ENCODE results near the gene FGD4.

The FGD4 gene

DNA sequence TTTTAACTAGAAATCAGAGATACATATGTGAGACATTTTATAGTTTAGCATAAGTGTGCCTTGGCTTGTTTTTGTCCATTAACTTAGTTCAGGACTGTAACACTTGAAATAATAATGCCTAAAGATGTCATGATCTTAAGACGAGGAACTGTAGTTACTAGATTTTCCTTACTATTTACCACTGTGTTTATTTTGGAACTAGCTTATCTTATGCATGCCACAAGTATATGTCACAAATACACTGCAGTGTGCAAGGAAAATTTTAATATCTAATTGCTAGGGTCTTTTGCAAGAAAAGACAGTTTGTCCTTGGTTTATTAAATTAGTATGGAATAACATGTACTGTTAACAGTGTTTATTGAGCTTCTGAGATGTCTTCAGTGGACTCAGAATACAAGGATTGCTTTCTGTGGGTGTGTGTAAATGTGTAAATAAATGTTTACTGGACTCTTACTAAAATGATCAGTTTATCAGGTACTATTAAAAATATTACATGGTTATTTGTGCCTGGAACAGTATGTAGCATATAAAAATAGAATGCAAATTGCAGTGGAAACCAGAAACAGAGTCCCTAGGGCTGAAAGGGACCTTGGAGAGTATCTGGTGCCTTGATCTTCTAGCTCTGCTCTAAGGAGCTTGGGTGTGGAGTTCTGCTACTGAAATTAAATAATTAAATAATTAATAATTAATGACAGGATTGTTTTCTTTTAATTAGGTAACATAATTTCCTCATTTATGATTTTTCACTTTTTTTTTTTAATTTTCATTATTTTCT, 58.1 kb downstream of the FGD4 start:
- no peak for DNase-seq (ENCODE audit: low read depth, low spot score)

DNA sequence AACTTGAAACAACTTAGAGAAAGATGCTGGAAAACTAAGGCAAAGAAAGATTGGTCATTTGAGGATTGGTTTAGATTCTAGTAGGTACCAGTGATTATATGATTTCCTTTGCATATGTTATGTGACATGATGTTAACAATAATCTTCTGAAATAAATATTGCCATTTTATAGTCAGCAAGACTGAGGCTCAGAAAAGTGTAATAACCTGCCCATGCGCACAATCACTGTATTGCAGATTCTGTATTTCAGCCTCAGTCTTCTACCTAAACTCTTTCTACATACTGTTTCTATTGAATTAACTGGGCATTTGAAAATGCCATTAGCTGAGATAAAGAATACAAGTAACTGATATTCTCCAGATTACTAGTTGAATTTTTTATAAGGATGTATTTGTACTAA, 61.3 kb downstream of the FGD4 start:
- DNase-seq (ENCODE audit: low read depth, low spot score) = no peak

DNA sequence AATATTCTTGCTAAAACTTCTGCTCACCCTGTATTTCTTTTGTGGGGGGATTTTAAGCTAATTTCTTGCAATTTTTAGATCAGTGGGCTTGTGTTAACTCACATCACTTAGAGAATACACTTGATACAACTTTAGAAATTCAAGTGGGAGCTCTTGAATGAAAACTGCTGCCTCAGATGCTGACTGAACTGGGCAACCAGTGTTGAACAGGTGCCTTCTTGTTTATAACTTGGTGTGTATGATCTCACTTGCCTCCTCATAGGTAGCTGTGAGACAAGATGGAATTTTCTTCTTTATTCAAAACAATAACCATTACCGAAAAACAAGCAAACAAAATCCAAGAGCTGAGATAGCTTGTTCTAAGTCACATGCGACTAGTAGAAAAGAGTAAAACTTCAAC, 63.5 kb downstream of the FGD4 start:
- no peak for DNase-seq (ENCODE audit: low read depth, low spot score)

DNA sequence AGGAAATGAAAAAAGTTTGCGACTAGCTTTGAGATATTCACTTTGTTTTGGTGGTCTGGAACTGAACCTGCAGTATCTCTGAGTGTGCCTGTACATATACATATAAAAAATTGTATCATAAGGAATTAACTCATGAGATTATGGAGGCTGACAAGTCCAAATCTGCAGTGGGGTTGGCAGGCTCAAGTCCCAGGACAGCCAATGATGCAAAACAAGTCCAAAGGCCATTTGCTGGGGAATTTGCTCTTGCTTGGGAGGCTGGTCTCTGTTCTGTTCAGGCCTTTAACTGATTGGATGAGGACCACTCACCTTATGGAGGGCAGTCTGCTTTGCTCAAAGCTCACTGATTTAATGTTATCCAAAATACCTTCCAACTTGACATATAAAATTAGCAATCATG, 66.8 kb downstream of the FGD4 start:
- DNase-seq (ENCODE audit: low read depth, low spot score) = no peak

DNA sequence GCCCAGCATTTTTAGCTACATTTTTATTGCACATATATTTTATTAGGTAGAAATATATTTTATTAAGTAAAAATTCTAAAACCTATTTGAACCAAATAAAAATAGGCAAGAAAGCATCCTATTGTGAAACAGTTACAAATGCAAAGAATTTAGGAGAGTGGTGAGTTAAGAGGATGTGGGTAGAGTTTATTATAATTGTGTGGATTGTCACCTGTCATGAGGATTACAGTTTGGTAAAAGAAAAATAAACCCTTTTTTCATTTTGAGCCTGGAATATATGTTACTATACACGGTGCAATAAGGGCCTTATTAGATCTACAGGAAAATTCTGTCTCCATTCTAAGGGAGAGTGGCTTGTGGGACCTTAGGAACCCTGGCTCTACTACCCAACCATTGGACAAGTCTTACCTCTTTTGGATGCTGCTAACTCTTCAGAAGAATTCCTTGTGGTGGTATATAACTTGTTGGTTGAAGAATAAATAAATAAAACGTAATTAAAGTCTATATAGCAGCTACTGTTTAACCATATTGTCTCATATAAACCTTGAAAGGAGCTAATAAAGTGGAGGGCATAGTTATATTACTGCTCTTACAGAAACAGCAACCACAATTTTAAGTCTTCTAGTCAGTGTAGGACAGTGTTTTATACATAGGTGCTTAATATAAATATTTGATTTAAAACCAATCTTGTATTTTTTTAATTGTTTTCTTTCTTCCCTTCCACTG, 67.8 kb downstream of the FGD4 start:
- DNase-seq (ENCODE audit: low read depth, low spot score) = no peak

DNA sequence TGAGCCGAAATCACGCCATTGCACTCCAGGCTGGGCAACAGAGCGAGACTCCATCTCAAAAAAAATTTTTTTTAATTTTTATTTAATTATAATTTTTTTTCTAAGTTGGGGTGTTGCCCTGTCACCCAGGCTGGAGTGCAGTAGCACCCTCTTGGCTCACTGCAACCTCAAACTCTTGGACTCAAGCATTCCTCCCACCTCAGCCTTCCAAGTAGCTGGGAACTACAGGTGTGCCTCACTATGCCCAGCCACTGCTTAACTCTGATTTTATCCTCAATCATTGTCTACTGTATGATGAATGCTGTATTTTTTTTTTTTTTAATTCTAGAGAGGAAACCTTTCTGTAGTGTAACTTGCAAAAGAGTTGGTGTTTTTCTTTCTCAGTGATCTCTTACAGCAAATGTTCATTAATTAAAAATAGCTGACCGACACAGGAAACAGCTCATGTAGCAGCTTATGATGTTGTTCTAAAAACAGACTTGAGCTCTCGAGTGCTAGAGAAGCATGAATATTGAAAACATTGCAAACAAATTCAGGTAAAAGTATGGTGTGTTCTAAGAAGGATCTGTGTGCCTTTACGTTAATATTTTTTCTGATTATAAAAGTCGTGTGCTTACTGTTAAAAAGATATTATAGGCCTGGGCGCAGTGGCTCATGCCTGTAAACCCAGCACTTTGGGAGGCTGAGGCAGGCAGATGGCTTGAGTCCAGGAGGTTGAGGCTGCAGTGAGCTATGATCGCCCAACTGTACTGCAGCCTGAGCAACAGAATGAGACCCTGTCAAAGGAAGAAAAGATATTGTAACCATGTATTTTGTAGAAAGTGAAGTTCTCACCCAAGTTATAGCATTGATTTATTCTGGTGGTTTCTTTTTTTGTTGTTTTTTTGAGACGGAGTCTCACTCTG, 68.9 kb downstream of the FGD4 start:
- no peak for DNase-seq (ENCODE audit: low read depth, low spot score)

DNA sequence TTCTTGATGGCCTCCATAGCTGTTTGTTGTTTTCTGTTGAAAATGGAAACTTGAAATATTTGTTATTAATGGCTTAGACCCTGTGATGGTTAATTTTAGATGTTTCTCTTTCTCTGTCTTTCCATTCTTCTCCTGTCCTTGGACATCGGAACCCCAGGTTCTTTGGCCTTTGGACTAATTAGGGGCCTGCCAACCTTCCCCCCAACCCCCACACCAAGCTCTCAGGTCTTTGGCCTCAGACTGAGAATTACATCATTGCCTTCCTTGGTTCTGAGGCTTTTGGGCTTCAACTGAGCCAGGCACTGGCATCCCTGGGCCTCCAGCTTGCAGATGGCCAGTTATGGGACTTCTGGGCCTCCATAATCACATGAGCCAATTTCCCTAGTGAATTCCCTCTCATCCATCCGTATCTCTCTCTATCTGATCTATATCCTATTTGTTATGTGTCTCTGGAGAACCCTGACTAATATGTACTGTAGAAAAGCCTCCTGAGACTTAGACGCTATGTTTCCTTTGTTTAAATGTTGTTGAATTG, 71.6 kb downstream of the FGD4 start:
- no peak for DNase-seq (ENCODE audit: low read depth, low spot score)

DNA sequence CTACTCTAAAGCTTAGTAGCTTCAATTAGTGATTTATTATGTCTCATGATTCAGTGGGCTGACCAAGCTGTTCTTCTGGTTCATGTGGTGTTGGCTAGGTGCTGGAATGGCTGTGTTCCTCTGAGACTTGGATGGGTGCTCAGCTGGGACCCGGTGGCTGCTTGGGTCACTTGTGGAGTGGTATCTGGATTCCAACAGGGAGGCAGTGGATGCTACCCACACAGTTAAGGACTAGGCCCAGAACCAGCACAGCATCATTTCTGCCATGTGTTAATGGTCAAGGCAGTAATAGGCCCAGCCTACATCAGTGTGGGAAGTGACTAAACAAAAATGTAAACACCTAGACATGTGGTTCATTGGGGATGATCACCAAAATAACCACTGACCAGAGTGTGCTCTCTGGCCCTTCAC, 72.2 kb downstream of the FGD4 start:
- no peak for DNase-seq (ENCODE audit: low read depth, low spot score)

DNA sequence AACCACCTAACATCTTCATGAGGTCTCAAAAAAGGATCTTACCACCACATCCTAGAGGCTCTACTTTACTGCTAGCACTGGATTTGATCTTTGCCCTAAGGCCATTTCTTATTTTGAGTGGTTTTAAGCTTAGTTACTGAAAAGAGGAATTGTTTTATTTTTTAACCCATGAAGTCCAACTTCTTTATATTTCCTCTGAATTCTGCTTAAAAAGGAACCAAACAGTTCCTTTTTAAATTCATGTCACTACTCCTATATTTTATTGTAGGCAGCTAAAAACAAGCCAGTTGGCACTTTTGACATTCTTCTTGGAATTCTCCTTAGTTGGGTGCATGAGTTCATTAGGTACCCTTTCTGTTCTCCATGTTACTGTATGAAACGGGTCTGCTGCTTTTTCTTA, 76.4 kb downstream of the FGD4 start:
- no peak for DNase-seq (ENCODE audit: low read depth, low spot score)

DNA sequence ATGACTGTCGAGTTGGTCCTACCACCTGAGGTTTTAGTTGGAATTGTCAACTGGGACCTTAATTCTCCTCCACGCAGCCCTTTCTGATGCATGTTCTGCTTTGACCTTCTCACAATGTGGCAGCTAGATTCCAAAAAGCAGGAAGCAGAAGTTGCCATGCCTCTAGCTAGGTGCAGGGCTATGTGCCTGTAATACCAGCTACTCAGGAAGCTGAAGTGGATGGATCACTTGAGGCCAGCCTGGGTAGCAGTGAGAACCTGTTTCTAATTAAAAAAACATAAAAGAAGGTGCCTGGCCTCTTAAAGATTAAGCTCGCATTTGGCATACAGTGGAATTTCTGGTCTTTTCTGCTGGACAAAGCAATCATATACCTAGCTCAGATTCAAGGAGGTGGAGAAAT, 77.1 kb downstream of the FGD4 start:
- DNase-seq (ENCODE audit: low read depth, low spot score) = no peak

DNA sequence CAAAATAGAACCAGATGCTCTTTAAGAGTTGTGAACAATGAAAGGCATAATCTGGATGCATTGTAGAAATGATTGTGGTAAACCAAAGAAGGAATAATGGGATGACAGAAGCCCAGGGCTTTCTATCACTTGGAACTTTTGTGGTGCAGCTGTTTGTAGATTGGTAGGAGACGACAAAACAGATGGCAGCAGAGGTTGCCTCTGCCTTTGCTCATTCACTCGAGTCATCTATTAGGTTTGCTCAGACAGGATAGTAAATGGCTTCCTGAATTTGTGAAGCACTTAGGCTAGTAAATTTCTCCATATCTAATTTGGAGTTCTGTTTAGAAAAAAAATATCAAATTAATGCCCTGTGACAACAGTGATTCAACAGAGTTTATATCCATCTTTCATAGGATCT, 78.4 kb downstream of the FGD4 start:
- no peak for DNase-seq (ENCODE audit: low read depth, low spot score)

DNA sequence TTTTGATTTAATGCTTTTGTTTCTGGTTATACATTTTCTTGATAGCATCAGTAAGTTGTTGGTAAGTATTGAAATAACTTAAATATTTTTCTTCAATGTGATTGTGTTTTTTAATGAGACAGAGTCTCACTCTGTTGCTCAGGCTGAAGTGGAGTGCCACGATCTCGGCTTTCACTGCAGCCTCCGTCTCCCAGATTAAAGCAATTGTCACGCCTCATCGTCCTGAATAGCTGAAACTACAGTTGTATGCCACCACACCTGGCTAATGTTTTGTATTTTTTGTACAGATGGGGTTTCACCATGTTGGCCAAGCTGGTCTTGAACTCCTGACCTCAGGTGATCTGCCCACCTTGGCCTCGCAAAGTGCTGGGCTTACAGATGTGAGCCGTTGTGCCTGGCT, 78.8 kb downstream of the FGD4 start:
- no peak for DNase-seq (ENCODE audit: low read depth, low spot score)

DNA sequence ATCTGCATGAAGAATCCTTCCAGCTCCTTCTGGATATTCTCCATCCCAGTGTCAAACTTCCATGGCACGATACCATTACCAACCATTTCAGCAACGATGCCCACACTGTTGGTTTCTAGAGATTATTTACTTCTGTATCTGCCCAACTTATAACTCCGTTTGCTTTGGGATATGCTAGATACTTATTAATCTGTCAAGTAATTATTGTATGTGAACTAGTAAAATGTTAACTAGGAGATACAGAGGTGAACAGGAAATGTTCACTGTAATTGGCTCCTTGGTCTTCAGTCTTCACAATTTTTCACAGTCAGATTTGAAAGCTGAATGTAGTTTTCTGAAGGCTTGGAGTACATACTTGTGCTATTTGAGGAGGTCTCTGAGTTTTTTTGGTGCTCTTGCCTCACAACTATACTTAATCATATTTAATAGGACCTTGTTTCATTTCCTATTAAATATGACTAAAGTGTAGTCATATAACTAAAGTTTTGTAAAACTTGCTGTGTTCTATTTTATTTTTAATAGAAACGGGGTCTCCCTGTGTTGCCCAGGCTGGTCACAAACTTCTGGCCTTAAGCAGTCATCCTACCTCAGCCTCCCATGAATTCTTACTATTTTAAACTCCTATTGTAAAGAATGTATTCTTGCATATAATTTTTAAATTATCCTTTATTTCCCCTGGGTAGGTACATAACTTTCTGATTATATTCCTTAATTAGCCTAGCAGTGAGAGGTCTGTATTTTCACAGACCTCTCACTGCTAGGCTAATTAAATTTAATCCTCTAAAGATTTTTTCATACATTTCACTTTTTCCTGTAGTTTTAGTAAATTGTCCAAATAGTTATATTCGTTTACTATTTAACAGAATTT, 79.7 kb downstream of the FGD4 start:
- no peak for DNase-seq (ENCODE audit: low read depth, low spot score)

DNA sequence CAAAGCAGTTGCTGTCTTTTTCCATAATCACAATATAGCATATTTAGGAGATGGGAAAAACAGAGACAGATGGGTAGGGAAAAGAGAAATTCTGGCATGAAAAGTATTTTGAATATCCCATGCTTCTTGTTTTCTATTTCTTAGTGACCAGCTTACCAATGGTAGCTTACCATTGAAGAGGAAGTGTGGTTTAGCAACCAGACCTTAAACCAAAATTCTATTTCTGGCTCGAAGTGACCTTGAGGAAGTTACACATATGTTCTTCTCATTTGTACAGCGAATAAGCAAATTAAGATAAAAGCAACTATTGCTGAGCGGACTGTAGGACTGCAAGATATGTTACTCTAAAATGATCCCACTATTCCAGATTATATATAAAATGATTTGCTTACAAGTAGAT, 82.9 kb downstream of the FGD4 start:
- DNase-seq (ENCODE audit: low read depth, low spot score) = no peak

DNA sequence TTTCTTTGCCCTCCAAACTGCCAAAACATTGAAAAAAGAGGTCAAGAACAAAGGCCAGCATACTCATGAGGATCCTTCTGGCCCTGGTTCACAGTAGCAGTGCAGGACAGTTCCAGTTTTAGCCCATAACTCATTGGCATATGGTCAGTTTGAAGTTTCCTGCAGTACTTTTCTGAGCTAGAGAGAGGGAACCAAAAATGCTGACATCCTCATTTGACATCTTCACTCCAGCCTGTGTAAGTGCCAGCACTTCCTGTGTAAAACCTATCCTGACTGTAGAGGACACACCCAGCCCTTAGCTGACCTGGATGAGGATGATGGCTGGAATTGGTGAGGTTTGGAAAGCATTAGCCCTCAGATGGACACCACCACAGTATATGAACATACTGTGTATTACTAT, 84.1 kb downstream of the FGD4 start:
- no peak for DNase-seq (ENCODE audit: low read depth, low spot score)

DNA sequence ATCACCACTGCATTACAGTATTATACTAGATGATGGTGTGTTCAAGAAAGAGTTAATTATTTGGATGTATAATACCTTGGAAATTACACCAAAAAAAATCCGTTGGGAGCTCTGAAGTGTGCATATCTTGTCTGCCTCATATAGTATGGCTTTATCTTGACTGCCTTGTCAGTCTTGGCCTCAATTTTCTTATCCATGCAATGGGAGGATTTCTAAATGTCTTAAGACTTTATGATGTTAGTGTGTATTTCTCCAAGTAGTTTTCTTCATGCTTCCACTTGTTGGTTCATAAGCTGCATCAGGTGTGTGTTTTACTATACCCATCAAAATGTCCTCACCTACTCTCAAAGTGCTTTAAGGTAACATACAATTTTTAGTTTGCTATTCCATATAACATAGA, 84.6 kb downstream of the FGD4 start:
- no peak for DNase-seq (ENCODE audit: low read depth, low spot score)

DNA sequence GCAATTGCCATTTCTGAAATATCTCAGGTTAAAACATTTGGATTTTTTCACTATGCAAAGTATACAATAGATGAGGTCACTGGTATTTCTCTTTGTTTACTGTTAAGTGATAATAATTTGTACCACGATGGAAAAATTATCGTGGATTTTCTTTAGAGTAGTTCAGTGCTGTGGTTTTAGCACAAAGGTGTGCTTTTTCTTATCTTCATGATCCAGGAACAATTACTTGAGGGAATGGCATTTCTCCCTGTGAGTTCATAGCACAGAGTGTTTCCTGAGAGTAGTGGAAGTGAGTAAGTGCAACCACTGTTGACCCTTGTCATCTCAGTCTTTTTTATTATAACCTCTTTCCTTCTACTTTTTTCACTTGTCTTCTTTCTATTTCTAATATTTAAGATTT, 86.8 kb downstream of the FGD4 start:
- no peak for DNase-seq (ENCODE audit: low read depth, low spot score)

DNA sequence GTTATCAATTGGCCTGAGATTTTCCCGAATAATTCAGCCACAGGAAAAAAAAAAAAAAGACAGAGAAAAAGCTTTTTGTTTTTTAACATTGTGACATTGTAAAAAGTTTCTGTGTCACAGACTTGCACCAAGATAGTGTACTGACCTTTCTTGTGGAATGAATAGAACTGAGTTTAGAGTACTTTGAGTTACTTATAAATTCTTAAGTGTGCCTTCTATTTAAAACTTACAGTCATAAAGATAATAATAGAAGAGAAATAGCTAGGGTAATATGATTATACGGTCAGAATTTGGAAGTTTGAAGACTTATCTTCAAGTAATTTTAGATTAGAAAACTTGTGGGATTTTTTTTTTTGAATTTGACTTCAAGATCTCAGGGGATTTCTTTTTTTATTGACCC, 88.8 kb downstream of the FGD4 start:
- DNase-seq (ENCODE audit: low read depth, low spot score) = no peak

DNA sequence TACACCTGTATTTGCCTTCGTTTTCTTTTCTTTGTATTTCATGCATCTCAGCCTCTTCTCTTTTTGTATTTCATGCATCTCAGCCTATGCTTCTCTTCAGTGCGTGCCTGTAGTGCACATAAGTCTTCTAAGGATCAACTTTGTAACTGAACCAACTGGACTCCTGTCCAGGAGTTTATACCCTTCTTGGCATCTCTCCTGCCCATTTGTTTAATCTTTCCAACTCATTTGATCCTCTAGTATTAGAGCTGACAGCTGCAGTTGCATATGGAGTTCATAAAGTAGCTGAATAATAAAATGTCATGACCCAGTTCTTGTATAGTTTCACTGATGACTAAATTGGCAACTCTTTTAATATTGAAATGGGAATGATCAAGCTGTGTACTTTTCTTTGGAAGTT, 89.7 kb downstream of the FGD4 start:
- DNase-seq (ENCODE audit: low read depth, low spot score) = no peak

DNA sequence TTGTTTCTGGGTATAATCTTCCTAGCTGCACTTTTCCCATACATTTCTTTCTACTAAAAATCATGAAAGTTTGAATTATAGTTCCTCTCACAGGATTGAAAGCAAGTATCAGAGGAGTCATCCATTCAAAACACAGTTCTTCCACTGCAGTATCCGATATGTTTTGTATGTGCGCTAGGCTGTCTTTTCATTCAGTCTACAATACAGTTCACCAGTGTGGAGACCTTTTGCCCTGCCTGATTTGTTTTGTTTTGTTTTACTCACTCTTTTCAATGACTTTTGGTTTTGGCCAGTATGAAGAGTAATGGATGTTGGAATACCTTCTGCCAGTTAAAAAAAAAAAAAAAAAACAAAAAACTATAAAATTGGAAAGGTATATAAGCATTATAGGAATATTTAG, 91.4 kb downstream of the FGD4 start:
- no peak for DNase-seq (ENCODE audit: low read depth, low spot score)

DNA sequence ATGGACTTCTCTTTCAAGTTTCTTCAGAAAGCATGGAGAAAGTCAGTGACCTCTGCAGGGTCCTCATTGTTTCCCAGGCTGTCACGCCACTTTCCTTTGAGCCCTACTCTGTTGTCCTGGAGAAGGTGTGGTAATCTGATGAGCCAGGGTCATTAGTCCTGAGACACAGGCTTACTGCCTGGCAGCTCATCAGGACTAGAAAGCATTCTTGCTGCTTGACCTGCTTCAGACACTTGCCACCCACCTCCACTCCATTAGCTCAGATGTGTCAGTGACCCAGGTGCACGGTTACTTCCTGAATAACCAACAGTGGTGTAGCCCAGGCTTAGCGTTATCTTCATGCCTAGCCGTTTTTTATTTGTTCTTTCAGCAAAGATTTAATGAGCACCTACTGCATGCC, 93.9 kb downstream of the FGD4 start:
- no peak for DNase-seq (ENCODE audit: low read depth, low spot score)
